NCI-H1092 (cell line): ENCODE results near the gene HTR3B.
A peak's percentile ranks its signal among the peaks of the same experiment; 100 is the strongest.
"Not testable (repeated sequence)": the region's sequence is repeated elsewhere in the genome, so short reads cannot be mapped to it uniquely, and the experiment has no call there.

Source experiments
- DNase-seq: peaks from one replicate; lab custom pipeline; 2025; lab: John Stamatoyannopoulos, UW

Gene HTR3B, protein sequence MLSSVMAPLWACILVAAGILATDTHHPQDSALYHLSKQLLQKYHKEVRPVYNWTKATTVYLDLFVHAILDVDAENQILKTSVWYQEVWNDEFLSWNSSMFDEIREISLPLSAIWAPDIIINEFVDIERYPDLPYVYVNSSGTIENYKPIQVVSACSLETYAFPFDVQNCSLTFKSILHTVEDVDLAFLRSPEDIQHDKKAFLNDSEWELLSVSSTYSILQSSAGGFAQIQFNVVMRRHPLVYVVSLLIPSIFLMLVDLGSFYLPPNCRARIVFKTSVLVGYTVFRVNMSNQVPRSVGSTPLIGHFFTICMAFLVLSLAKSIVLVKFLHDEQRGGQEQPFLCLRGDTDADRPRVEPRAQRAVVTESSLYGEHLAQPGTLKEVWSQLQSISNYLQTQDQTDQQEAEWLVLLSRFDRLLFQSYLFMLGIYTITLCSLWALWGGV

DNA sequence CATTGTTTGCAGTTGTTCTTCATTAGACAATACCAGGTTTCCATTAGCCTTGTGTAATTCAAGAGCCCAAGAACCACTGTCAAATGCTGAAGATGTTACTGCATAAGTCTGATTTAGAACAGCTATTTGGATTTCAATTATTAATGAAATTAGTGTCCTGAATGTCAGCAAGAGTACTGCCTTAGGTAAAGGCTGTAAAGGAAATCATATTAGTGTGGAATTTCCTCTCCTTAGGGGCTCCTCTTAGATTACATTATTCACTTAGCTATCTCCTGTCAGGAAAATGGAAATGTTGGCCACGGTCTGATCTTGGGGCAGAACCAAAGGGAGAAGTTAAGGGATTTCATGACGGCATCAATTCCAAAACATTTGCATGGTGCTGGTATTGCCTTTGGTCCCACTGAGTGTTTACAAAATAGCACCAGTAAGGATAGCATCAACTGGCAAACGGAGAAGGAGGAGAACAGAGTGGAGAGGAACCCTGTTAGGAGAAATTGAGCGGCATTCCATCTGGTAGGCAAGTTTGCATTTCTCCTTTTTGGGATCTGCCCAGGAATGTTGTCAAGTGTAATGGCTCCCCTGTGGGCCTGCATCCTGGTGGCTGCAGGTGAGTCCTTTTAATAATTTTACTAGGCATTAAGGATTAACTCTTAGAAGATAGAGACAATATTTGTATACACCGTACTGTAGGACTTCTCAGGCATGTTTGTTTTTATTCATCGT is at the start of gene HTR3B:
Gene HTR3B, plus strand, starts transcription at position 418 of the 723 bp plus-strand sequence. Its CDS starts 138 bp downstream, at position 556.
- no peak for DNase-seq

DNA sequence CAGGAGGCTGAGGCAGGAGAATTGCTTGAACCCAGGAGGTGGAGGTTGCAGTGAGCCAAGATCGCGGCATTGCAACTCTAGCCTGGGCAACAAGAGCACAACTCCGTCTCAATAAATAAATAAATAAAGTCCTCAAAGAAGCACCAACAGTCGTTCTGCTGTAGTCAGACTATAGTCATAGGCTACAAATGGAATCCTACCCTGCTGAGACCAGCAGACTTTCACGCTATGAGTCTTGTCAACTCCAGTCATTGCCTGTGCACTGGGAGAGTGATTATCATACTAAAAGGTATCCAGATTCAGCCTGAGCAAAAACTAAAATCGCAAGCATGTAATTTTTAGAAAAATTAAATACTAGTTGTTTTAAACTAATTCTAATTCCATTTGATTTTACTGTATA is 48.8 kb upstream of the HTR3B start:
- no peak for DNase-seq

DNA sequence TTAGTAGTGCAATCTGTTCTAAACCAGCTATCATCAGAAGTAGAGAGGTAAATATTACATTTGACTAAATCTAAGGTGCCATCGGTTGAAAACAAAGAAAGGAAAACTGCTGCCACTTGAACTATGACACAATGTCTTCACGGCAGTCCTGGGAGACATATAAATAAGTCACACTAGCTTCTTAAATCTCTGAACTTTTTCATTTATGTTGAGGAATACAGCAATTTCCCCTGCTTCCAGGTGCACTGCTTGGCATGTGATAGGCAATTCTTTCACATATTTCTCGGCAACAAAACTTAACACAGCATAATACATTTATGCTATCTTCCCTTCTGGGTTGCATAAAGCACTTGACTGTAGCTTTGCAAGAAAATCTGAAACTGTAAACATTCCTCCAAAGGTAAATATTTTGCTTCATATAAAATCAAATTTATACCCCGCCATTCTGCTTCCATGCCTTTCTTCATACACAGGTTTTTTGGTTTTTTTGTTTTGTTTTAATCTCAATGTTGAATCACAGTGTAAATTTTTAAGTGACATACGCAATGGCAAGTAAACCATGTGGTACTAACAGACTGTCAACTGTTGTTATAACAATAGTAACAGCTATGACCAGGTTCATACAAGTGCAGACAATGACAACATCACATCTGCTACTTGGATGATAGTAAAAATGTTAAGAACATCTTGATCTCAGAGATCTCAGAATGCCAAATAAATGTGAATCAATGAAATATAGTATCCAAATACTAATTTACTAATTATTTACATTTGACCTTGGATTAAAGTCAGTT is 47.4 kb upstream of the HTR3B start:
- no peak for DNase-seq

DNA sequence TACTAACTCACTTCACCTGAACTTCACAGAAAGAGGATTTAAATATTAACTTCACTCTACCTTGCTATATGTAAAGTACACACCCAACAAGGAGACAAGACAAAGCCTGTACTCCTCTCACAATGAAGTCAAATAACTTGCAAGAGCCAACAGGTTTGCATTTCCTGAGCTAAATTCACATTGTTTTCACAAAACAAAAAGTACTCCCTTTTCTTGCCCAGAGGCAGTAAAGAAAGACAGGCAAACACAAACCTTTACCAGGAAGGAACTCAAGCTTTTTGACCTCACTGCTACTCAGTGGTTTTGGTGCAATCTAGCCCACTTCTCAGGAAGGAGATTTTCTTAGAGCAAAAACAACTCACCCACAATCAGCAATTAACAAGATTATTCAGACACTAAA is 44.9 kb upstream of the HTR3B start:
- no peak for DNase-seq

DNA sequence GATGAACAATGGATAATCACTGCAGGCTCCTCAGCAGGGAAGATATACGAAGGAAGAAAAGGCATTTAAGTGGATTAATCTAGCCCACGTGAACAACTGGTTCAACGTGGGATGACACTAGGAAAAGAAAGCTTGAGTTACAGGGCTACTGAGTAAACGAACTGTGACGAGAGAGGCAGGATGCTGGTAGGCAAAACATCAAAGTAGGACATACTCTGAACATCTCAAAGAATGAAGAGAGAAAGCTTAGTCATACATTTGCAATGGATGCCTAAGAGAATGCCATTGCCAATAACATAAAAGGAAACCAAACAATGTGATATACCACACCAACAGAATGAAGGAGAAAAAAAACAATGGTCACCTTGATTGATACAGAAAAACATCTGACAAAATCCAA is 42.2 kb upstream of the HTR3B start:
- DNase-seq = no peak

DNA sequence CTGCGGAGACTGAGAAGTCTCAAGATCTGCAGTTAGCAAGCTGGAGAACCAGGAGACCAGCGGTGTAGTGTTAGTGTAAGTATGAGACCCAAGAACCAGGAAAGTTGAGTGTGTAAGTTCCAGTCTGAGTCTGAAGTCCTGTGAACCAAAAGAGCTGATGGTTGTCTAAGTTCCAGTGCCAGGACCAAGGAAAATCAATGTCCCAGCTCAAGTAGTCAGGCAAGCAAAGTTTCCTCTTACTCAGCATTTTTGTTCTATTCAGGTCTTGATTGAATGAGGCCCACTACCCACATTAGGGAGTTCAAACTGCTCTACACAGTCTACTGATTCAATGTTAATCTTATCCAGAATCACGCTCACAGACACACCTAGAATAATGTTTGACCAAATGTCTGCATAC is 40.2 kb upstream of the HTR3B start:
- DNase-seq = no peak

DNA sequence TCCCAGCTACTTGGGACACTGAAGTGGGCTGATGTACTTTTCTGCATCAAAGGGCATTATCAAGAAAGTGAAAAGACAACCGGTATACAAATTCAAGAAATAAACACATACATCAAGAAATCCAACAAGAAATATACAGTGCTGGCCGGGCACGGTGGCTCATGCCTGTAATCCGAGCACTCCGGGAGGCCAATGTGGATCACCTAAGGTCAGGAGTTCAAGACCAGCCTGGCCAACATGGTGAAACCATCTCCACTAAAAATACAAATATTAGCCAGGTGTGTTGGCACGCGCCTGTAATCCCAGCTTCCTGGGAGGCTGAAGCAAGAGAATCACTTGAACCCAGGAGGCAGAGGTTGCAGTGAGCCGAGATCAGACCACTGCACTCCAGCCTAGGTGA is 38.7 kb upstream of the HTR3B start:
- no peak for DNase-seq

DNA sequence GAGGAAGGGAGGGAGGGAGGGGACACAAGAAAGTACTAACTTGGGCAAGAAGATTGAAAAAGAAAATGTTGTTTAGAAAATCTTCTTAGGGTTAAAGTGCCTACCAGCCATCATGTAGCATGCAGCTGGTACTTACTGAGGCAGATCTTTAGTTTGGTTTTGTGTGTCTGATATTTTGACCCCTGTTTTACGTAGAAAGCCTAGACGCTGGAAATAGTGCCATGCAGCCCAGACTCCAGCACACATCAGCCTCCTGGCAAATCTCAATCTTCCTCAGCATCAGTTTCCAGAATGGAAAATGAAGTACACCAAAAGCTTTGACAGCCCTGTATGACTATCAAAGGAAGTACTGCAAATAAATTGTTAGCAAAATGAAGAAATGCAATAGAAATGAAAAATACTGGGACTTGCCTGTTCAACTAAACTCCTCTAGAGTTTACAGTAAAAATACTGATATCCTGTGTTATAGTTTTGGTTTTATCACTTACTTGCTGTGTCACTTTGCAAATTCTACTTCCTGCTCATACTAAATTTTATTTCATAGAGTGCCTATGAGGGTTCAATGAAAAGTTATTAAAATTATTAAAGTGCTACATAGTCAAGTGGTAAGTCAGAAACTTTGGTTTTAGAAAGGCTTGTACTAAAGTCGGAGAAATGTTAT is 36.6 kb upstream of the HTR3B start:
- no peak for DNase-seq

DNA sequence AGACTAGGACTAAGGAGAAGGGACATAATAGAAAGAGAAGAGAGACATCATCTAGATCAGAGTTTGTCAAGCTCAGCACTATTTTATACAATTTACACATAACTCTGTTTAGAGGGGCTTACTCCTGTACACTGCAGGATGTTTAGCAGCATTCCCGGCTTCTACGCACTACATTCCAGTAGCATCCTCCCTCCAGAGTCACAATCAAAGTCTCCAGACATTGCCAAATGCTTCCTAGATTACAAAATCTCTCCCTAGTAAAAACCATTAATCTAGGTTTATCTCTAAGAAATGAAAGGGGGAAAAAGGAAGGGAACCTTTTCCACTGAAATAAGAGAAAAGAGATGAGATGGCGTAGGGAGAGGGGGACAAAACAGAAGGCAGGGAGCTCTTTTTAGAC is 33.3 kb upstream of the HTR3B start:
- DNase-seq = no peak

DNA sequence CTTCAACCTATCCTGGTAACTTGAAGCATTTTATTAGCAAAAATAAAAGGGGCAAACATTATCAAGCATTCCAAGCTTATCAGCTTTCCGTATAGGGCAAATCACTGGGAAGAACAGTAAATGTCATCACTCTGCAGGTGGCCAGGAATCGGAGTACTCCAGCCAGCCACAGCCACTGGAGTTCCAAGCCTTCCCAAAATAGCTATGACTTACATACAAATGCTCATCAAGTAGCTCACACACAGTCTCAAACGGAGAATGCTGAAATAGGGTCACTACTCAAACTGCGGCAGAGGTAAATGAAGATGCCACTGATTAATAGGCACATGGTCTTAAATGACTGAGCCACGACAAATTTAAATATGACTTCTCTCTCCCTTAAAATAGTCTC is 31.4 kb upstream of the HTR3B start:
- DNase-seq = no peak

DNA sequence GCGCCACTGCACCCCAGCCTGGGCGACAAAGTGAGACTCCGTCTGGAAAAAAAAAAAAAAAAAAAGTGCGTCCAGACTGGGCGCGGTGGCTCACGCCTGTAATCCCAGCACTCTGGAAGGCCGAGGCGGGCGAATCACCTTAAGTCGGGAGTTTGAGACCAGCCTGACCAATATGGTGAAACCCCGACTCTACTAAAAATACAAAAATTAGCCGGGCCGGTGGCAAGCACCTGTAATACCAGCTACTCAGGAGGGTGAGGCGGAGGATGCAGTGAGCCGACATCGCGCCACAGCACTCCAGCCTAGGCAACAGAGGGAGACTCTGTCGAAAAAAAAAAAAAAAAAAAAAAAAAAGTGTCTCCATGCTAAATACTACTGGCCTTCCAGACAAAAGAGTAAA is 30.5 kb upstream of the HTR3B start:
- no peak for DNase-seq

DNA sequence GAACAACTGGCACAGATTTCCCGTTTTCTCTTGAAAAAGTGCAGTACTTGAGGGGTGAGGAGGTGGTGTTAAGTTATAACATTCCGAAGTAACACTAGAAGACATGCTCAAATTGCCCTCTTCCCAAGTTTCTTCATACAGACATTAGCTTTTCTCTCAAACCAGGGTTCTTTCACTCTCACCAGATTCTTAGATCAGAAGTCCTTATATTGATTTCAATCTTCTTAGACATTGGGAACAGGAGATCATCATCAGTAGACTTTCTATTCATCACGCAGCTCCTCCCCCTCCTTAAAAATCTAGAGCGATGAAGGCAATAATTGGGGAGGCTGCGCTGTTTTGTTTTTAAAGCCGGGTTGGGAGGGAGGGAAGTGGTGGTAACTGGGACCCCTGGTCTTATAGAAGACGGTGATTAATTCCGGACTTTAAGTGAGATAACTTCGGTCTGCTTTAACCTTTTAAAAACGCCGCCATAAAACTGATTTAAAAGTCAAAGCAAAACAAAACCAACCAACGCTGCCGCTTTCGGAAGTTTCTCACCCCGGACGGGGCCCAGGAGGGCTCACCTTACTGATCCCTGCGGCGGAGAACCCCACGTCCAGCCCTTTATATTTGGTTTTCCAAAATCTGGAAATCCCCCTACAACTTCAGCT is 29.9 kb upstream of the HTR3B start:
- no peak for DNase-seq

DNA sequence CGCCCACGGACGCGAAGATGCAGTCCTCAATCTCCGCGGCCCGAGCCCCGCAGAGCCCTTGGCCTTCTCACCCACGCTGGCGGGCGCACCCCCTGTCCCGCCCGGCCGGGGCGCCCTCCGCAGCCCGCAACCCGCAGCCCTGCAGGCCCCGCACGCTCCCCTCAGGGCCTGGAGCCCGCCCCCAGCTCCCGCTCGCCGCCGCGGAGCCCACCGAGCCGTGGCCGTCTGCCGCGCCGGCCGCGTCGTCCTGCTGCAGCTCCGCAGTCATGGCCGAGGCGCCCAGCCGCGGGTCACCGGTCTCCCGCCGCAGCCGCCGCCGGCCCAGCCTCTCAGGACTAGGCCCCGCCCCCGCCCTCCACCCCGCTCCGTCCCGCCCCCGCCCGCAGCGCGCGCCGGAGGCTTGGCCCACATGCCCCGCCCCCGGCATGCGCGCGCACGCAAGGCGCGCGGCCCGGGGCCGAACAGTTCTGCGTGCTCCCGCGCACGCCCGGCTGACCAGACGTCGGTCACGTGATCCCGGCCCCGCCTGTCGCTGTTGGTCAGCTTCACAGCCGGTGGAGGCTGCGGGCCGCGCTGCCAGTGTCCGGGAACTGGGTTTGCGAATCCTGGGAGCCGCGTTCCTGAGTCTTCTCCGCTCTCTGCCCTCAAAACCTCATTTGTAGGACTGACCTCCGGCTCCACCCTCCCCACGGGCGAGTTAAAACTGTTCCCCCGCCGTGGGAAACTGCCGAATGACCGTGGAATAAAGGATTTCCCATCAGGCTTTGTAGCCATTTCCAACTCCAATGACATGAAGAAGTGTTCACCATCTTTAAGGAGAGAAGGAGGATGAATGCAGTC is 29.1 kb upstream of the HTR3B start, which contains the start of gene USP28:
Gene USP28, minus strand, starts transcription at position 339 of the 840 bp plus-strand sequence. Its CDS starts 71 bp downstream, at position 268.
- DNase-seq = peak; percentile 96

DNA sequence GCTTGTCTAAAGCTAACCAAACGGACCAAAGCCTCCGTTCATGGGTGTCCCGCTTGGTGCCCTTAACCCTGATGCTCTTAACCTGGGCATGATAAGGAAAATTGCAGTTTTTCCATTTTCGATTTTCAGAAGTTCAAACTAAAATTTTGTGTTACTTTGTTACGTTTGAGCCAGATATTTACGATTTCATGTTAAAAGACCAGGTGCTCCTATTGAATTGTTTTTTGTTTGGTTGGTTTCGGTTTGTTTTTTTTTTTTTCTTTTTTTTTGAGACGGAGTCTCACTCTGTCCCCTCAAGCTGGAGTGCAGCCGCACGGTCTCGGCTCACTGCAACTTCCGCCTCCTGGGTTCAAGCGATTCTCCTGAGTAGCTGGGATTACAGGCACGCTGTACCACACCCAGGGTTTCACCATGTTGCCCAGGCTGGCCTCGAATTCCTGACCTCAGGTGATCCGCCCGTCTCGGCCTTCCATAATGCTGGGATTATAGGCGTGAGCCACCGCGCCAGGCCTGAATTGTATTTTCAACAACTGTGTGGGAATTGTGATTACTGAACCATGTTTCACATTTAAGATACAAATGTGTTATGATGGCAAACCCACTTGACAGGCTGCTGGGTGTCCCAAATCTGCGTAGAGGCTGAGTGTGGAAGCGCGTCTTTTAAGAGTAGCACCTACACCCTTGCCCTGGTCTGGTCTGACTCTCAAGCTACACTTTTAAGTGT is 28.4 kb upstream of the HTR3B start:
- DNase-seq = no peak

DNA sequence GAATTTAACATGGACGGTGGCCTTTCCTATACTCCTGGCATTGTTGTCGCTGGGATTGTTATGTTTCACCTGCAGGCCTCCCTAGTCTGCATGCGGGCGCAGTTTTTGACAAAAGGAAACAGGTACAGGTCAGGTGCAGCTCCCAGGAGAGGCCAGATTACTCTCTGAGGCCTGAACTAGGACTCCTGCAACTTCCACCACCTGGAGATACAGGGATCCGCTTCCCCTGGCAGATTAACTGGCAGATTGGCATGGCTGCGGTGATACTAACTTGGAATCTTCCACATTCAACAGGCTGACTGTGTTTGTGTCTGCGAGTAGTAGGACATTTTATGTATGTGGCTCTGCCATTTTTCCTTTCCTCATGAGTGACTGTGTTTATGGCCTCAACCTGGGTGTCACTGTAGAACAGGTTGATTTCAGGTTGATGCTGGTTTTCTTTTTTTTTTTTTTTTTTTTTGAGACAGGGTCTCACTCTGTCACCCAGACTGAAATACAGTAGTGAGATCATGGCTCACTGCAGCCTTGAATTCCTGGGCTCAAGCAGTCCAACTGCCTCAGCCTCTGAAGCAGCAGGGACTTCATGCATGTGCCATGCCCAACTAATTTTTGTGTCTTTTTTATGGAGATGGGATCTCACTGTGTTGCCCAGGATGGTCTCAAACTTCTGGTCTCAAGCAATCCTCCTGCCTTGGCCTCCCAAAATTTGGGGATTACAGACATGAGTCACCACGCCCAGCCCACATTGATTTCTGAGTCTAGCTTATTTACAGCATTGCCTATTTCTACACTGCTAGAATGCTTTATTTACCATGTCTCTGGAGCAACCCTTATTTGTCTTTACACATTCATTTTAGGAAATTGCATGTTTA is 27.6 kb upstream of the HTR3B start:
- DNase-seq = no peak

DNA sequence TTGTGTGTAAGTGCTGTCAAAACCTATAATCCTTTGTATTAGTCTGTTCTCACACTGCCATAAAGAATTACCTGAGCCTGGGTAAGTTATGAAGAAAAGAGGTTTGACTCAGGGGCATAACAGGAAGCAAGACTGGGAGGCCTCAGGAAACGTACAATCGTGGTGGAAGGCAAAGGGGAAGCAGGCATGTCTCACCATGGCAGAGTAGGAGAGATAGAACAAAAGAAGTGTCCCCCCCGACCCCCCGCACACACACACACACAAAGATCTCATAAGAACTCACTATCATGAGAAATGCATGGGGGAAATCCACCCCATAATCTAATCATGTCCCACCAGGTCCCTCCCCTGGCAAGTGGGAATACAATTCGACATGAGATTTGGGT is 26.9 kb upstream of the HTR3B start:
- no peak for DNase-seq

DNA sequence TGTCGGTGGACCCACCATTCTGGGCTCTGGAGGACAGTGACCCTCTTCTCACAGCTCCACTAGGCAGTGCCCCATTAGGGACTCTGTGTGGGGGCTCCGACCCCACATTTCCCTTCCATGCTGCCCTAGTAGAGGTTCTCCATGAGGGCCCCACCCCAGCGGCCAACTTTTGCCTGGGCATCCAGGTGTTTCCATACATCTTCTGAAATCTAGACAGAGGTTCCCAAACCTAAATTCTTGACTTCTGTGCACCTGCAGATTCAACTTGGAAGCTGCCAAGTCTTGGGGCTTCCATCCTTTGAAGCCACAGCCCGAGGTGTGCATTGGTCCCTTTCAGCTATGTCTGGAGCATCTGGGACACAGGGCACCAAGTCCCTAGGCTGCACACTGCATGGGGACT is 25.1 kb upstream of the HTR3B start:
- not testable (repeated sequence) for DNase-seq

DNA sequence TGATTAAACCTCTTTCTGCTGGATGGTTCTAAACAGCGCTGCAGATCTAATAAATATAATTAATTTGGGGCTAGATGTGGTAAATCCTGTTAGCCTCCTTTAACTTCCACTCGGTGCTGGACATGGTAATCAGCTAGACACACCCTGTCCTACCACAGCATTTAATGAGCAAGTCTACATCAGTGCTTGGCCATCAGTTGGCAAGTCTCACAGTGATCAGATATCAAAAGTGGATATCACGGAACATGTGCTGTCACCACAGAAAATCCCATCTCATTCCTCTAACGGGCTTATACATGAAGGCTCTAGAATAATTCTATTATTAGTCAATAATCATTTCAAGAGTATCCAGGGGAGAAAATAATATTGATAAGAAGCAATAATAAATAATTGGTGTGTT is 23.6 kb upstream of the HTR3B start:
- no peak for DNase-seq

DNA sequence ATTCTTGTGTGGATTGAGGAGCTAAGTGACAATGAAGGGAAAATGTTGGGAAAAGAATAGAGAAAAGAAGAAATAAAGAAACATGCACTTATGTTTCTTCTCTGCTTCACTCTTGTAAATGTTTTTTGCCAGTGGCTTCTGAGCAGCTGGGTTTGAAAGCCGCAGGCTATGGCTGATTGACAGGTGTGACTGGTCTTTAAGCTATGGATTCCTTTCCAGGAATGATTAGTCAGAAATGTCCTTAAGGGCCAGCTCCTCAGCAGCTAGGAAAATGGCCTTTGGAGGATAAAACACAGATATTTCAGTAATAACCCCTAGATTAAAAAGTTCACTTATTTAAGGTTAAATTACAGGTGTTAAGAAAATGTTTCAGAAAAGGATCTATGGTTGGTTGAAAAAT is 22.7 kb upstream of the HTR3B start:
- DNase-seq = no peak
